HFF-Myc (cell line): ENCODE data around the gene STING1.

Experiments used
- DNase-seq: peaks from one replicate; pipeline ENCODE4 v3.0.0-alpha.2; 2011; ENCODE audit warnings: low read depth; ENCODE audit errors: extremely low read depth
- H3K4me3 ChIP-seq: replicated peaks from 2 replicates; pipeline ENCODE4 v1.5.1; 2011; ENCODE audit warnings: low read depth, mild to moderate bottlenecking, control low read depth, low read length
- TF ChIP-seq, protein P1 (sequence below): IDR thresholded peaks from 2 replicates; pipeline ENCODE4 v1.5.1; 2012; ENCODE audit warnings: mild to moderate bottlenecking, low read depth, low read length, control low read depth; ENCODE audit errors: missing control alignments

Gene STING1

DNA sequence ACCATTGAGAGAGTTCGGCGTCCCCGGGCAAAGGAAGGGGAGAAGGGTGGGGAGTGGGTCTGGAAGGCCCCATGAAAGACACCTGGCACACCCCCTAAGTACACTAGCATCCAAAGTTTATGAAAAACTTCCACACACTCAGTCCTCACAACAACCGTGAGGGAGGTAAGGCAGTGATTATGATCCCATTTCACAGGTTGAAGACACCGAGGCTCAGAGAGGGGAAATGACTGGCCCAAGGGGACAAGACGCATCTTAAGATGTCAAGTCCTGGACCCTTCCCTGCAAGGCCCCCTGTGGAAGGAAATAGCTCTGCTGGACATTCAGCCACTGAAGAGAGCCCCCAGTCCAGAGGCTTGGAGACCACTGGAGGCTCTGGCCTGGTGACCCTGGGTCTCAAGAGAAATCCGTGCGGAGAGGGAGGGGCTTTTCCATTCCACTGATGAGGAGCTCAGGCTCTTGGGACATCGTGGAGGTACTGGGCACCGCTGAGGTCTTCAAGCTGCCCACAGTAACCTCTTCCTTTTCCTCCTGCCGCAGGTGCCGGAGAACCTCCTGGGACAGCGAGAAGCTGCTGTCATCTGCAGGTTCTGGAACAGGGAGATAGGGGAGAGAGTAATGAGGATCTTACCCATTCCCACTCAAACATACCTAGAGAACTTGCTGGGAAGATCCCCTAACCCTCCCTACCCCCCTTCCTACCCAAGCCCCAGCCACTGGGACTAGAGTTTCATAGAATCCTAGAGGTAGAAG is 6.5 kb downstream of the STING1 start:
- TF ChIP-seq, protein P1, sequence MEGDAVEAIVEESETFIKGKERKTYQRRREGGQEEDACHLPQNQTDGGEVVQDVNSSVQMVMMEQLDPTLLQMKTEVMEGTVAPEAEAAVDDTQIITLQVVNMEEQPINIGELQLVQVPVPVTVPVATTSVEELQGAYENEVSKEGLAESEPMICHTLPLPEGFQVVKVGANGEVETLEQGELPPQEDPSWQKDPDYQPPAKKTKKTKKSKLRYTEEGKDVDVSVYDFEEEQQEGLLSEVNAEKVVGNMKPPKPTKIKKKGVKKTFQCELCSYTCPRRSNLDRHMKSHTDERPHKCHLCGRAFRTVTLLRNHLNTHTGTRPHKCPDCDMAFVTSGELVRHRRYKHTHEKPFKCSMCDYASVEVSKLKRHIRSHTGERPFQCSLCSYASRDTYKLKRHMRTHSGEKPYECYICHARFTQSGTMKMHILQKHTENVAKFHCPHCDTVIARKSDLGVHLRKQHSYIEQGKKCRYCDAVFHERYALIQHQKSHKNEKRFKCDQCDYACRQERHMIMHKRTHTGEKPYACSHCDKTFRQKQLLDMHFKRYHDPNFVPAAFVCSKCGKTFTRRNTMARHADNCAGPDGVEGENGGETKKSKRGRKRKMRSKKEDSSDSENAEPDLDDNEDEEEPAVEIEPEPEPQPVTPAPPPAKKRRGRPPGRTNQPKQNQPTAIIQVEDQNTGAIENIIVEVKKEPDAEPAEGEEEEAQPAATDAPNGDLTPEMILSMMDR: no peak
- no peak overlapping the region for H3K4me3 ChIP-seq
- DNase-seq: no peak

DNA sequence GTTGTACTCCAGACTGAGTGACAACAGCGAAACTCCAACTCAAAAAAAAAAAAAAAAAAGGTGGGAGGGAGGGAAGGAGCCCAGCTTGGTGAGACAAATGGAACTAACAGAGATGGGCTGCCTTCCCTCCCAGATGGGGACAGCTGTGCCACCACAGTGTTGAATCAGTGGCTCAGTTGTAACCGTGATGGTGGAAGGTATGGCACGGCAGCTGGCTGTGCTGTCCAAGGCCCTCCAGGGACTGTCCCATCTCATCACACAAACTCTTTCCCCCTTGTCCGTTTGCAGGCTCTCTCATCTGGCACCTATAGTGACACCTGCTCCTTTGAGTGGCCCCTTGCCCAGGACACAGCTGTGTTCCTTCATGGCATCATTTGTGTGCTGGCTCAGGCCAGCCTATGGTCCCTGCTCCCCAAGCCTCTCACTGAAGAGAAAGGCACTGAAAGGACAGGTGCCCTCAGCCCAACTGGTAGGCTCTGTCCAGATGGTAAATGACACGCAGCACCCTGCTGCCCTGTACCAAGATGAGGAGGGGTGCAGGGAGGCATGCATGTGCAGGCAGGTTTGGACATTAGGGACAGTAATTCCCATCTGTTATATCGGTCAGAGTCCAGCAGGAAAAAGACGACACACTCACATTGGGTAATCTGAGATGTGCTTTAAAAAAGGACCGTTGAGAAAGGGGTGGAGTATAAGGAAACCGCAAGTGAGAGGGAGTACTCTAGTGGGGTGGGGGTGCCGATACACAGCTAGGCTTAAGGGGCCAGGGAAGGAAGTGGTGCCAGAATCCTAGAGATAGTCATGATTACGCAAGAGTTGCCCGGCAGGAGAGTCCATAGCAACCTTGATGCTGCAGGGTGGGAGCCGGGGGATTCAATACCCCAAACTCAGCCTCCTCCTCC is 7.4 kb downstream of the STING1 start:
- no peak for DNase-seq
- TF ChIP-seq, protein P1: no peak
- no peak overlapping the region for H3K4me3 ChIP-seq

DNA sequence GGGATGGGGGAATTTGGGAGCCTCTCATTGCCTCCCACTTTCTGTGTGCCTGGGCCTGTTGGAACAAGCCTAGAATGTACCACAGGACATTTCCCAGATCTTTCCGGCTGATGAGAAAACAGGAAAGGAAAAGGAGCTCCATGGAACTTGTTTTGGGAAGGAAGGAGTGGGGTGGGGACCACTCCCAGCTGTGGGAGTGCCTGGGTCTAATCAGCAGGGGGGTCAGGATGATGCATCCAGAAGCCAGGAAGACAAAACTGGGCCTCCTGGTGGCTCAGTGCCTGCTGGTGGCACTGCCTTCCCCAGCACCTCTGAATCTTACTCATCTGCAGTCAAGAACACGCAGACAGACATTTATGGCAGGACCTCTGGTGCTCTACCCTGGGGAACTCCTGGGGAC is 9.0 kb downstream of the STING1 start:
- TF ChIP-seq, protein P1: peak; percentile 7
- H3K4me3 ChIP-seq: no peak overlapping the region
- DNase-seq: no peak

DNA sequence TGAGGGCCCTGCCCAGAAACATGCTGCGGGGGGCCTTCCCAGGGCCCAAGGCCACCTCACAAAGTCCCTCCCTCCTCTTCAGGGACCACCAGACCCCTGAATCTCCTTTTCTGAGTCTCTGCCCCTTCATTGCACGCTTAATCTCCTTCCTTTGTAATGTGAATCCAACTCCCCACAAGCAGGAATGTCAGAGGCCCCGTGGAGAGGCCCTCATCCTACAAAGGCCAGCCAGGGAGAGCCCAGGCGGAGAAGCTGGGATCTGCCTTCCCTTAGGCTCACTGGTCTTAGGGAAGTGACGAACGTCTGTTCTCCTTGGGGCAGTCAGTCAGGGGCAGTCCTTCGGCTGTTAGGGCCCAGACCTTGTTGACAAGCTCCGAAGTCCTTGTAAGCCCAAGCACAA is 9.5 kb downstream of the STING1 start:
- H3K4me3 ChIP-seq: no peak overlapping the region
- no peak for DNase-seq
- TF ChIP-seq, protein P1: no peak

DNA sequence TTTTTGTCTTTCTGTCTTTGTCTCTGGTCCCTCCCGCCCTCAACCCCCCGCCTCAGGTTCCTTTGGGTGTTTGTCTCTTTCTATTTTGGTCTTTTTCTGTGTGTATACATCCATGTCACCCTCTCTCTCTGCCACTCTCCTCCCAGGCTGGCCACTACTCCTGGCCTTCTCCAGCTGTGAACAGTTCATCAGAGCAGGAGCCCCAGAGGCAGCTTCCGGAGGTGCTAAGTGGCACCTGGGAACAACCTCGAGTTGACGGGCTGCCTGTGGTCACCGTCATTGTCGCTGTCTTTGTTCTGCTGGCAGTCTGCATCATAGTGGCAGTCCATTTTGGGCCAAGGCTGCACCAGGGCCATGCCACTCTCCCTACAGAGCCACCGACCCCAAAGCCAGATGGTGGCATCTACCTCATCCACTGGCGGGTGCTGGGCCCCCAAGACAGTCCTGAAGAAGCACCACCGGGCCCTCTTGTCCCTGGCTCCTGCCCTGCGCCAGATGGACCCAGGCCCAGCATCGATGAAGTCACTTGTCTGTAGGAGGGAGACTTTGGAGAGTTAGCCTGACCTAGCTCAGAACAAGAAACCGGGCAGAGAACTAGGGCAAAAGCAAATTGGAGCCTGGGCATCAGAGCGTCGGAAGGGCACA is 10.1 kb downstream of the STING1 start:
- TF ChIP-seq, protein P1: no peak
- DNase-seq: no peak

DNA sequence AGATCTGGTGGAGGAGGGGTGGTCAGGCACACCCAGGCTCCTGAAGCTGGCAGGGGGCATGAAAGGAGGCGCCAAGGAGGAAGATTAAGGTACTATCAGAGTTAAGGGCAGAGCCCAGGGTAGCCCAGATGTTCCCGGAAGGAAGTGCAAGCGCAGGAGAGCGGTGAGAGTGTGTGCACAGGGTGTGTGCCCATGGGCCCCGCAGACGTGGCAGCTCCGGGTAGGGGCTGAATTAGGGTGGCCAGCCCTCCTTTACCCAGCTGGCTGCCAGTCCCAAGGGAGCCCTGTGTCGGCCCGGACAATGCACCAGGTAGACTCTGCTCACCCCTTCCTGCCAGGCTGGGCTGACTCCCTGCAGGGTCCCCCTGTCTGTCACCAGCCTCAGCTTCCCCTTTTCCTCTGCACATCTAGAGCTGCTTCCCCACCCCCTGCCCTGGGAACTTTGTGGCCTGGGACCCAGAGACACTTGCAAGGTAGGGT is 11.7 kb downstream of the STING1 start, which contains the start of gene SMIM33:
TSS of gene SMIM33 (plus strand) at position 184 of the 480 bp plus-strand sequence. CDS start at position 302, 118 bp downstream.
- TF ChIP-seq, protein P1: no peak
- H3K4me3 ChIP-seq: no peak within 1 kb of the TSS
- no peak for DNase-seq

More for the DNA sequence above, 10.1 kb downstream of the STING1 start:
- no peak overlapping the region for H3K4me3 ChIP-seq
